B cell (primary cell): ENCODE results near the gene OR52I1. TPM values are rescaled to one million over a fixed set of nuclear protein-coding genes. Genes with fewer than 3 reads are reported as not detected.

Source experiments
- ATAC-seq: fragments of 200-7000 bp; cut with Tn5 transposase; one replicate; pipeline ENCODE4 v1.10.0; 2021; ENCODE audit warnings: low read depth, mild to moderate bottlenecking, moderate number of reproducible peaks, moderate library complexity
- CTCF ChIA-PET: fragments of 350-600 bp; sonication (Branson Sonifier 250); formaldehyde crosslinking; loops from one replicate; lab custom pipeline; 2021; ENCODE audit warnings: antibody characterized with exemption, inconsistent platforms; lab: Charles Lee
- POLR2A ChIA-PET: fragments of 350-600 bp; sonication (Branson Sonifier 250); formaldehyde crosslinking; loops from one replicate; lab custom pipeline; 2021; ENCODE audit warnings: antibody characterized with exemption; lab: Charles Lee
- DNase-seq: peaks from one replicate; pipeline ENCODE4 v3.0.0; 2013
- H2AFZ ChIP-seq: 2 replicates; pipeline ENCODE4 v1.6.1; 2012; ENCODE audit warnings: mild to moderate bottlenecking, low read depth, low read length; ENCODE audit not compliant: insufficient read depth, poor library complexity, severe bottlenecking
- H3K27ac ChIP-seq, 2 donors: 1 replicate in 1 of 2; 2 replicates in 1 of 2; pipeline ENCODE4 v1.5.1; 2012 to 2013; ENCODE audit warnings: low read length in 2 of 2, mild to moderate bottlenecking in 2 of 2, moderate library complexity in 1 of 2
- H3K27me3 ChIP-seq, 4 experiments: fragments of 200-600 bp in 1 of 4; sonication (generic) in 1 of 4; replicated peaks in 1 of 4; 1 replicate in 2 of 4; 2 replicates in 2 of 4; pipeline versions ENCODE4 v1.6.1 to v1.7.0; 2013 to 2016; ENCODE audit warnings: low read length in 3 of 4, mild to moderate bottlenecking in 2 of 4, mixed read lengths in 1 of 4, moderate library complexity in 1 of 4; ENCODE audit not compliant: insufficient read depth in 4 of 4, control insufficient read depth in 3 of 4; ENCODE audit errors: control extremely low read depth in 1 of 4
- H3K36me3 ChIP-seq, 2 experiments: replicated peaks in 1 of 2; 1 replicate in 1 of 2; 2 replicates in 1 of 2; pipeline versions ENCODE4 v1.6.1 to v1.7.1; 2013; ENCODE audit warnings: low read length in 1 of 2; ENCODE audit not compliant: insufficient read depth in 2 of 2, control insufficient read depth in 1 of 2; ENCODE audit errors: control extremely low read depth in 1 of 2, extremely low read depth in 1 of 2
- H3K4me1 ChIP-seq, 2 donors: fragments of 200-600 bp in 1 of 2; sonication (generic) in 1 of 2; 1 replicate in 1 of 2; 2 replicates in 1 of 2; pipeline versions ENCODE4 v1.5.1 to v1.6.1; 2013 to 2017; ENCODE audit warnings: low read length in 2 of 2; ENCODE audit not compliant: control insufficient read depth in 2 of 2, insufficient read depth in 2 of 2
- H3K4me2 ChIP-seq: replicated peaks from 2 replicates; pipeline ENCODE3; 2012; ENCODE audit warnings: mild to moderate bottlenecking, low read depth, low read length; ENCODE audit not compliant: poor library complexity, severe bottlenecking
- H3K4me3 ChIP-seq, 5 experiments: fragments of 200-600 bp in 1 of 5; sonication (generic) in 1 of 5; 1 replicate in 3 of 5; 2 replicates in 2 of 5; pipeline versions ENCODE4 v1.5.1 to v1.7.0; 2011 to 2016; ENCODE audit warnings: low read length in 4 of 5, mild to moderate bottlenecking in 4 of 5, low read depth in 2 of 5, control low read depth in 1 of 5, moderate library complexity in 1 of 5; ENCODE audit not compliant: insufficient read depth in 1 of 5; ENCODE audit errors: control extremely low read depth in 1 of 5, extremely low read depth in 1 of 5
- H3K79me2 ChIP-seq: fragments of 200-600 bp; sonication (generic); one replicate; pipeline ENCODE4 v1.6.0; 2016; ENCODE audit warnings: low read length; ENCODE audit not compliant: control insufficient read depth, insufficient read depth
- H3K9ac ChIP-seq: fragments of 200-600 bp; sonication (generic); 2 replicates; pipeline ENCODE4 v1.6.1; 2017; ENCODE audit warnings: mild to moderate bottlenecking, low read length, moderate library complexity
- H3K9me3 ChIP-seq, 3 donors: one replicate each; pipeline versions ENCODE4 v1.6.1 to v1.7.1; 2013; ENCODE audit warnings: low read length in 2 of 3; ENCODE audit not compliant: control insufficient read depth in 2 of 3, insufficient read depth in 1 of 3; ENCODE audit errors: control extremely low read depth in 1 of 3
- H4K20me1 ChIP-seq: 2 replicates; pipeline ENCODE4 v1.6.0; 2012; ENCODE audit warnings: mild to moderate bottlenecking, low read length; ENCODE audit not compliant: insufficient read depth, control insufficient read depth, poor library complexity, severe bottlenecking
- H3K27ac Mint-ChIP-seq: one replicate; pipeline ENCODE4 v1.8.0; 2021; ENCODE audit warnings: mixed read lengths
- H3K27me3 Mint-ChIP-seq: one replicate; pipeline ENCODE4 v1.8.0; 2021; ENCODE audit warnings: mixed read lengths
- H3K4me1 Mint-ChIP-seq: one replicate; pipeline ENCODE4 v1.8.0; 2021; ENCODE audit warnings: mixed read lengths
- H3K4me3 Mint-ChIP-seq: one replicate; pipeline ENCODE4 v1.8.0; 2021; ENCODE audit warnings: mixed read lengths
- H3K9me3 Mint-ChIP-seq: one replicate; pipeline ENCODE4 v1.8.0; 2022; ENCODE audit warnings: mixed read lengths; ENCODE audit not compliant: insufficient read depth
- EZH2 ChIP-seq: IDR thresholded peaks from 2 replicates; pipeline ENCODE4 v1.6.1; 2012; ENCODE audit warnings: borderline replicate concordance, low read depth, mild to moderate bottlenecking, moderate library complexity, low read length; ENCODE audit not compliant: insufficient read depth, poor library complexity, severe bottlenecking
- WGBS: methylation state at CpG from one replicate; pipeline ENCODE4 v1.1.5; 2013; ENCODE audit warnings: missing lambda C conversion rate; ENCODE audit not compliant: insufficient coverage; 5-methylcytosine and 5-hydroxymethylcytosine counted together
- intact Hi-C: fragments of 100-400 bp; cut with micrococcal nuclease; formaldehyde crosslinking; loops from one replicate; pipeline ENCODE4 v1.10.0; 2022
- polyA plus RNA-seq: library from polyadenylated mRNA; depleted of rRNA; stranded (reverse); fragments of >200 nt; gene quantifications from 2 replicates; pipeline ENCODE4 v1.2.3, GENCODE V29; 2012
- total RNA-seq, 2 donors: library from RNA; stranded (reverse); fragments of 120-200 nt in 1 of 2; gene quantifications; 1 replicate in 1 of 2; 2 replicates in 1 of 2; pipeline versions ENCODE4 v1.2.3 to v1.2.4, GENCODE V29; 2013 to 2022
- TF ChIP-seq, protein P1 (sequence below): fragments of 200-600 bp; IDR thresholded peaks from one replicate; pipeline ENCODE4 v1.8.0; 2022; ENCODE audit warnings: antibody characterized with exemption, mild to moderate bottlenecking

The OR52I1 gene
- total and polyA plus RNA-seq, 2 donors (not counting 1 experiment from before 2014, with no cell fraction given), result not detected

DNA sequence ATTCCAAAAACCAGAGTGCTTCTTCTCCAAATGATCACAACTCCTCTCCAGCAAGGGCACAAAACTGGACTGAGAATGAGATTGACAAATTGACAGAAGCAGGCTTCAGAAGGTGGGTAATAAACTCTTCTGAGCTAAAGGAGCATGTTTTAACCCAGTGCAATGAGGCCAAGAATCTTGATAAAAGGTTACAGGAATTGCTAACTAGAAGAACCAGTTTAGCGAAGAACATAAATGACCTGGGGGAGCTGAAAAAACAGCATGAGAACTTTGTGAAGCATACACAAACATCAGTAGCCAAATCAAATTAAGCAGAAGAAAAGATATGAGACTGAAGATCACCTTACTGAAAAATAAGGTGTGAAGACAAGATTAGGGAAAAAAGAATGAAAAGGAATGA lies 33.4 kb upstream of the OR52I1 start:
- DNase-seq (no peak), ATAC-seq (no peak)
- peaks cover 8% of the 10 kb centered on the region for H3K9me3 Mint-ChIP-seq
- no peak overlapping the region for H3K27ac Mint-ChIP-seq
- H3K4me2 ChIP-seq, result no peak overlapping the region
- H3K79me2 ChIP-seq, result no peaks in the 10 kb centered on the region
- H2AFZ ChIP-seq, result no peak overlapping the region
- peaks cover 0 to 1% (median 0%) of the 10 kb centered on the region in 3 donors for H3K9me3 ChIP-seq
- no peaks in the 10 kb centered on the region for H4K20me1 ChIP-seq
- H3K4me3 Mint-ChIP-seq, result no peak overlapping the region
- ChIA-PET CTCF (no interaction called here), POLR2A (no interaction called here)
- H3K4me1 ChIP-seq, result no peaks in the 10 kb centered on the region
- H3K27me3 ChIP-seq, result peaks cover 0 to 8% (median 2%) of the 10 kb centered on the region in 4 experiments
- intact Hi-C loops, result no loop called here
- no peak overlapping the region for H3K27ac ChIP-seq
- H3K27me3 Mint-ChIP-seq, result peaks cover 41% of the 10 kb centered on the region
- H3K4me3 ChIP-seq, result no peak overlapping the region
- TF ChIP-seq, protein P1, sequence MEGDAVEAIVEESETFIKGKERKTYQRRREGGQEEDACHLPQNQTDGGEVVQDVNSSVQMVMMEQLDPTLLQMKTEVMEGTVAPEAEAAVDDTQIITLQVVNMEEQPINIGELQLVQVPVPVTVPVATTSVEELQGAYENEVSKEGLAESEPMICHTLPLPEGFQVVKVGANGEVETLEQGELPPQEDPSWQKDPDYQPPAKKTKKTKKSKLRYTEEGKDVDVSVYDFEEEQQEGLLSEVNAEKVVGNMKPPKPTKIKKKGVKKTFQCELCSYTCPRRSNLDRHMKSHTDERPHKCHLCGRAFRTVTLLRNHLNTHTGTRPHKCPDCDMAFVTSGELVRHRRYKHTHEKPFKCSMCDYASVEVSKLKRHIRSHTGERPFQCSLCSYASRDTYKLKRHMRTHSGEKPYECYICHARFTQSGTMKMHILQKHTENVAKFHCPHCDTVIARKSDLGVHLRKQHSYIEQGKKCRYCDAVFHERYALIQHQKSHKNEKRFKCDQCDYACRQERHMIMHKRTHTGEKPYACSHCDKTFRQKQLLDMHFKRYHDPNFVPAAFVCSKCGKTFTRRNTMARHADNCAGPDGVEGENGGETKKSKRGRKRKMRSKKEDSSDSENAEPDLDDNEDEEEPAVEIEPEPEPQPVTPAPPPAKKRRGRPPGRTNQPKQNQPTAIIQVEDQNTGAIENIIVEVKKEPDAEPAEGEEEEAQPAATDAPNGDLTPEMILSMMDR, result no peak
- TF ChIP-seq EZH2, result no peak
- H3K36me3 ChIP-seq, result no peaks in the 10 kb centered on the region
- H3K9ac ChIP-seq, result no peak overlapping the region
- WGBS, result no CpG with 5 or more reads among the region's 1 CpG
- no peaks in the 10 kb centered on the region for H3K4me1 Mint-ChIP-seq

DNA sequence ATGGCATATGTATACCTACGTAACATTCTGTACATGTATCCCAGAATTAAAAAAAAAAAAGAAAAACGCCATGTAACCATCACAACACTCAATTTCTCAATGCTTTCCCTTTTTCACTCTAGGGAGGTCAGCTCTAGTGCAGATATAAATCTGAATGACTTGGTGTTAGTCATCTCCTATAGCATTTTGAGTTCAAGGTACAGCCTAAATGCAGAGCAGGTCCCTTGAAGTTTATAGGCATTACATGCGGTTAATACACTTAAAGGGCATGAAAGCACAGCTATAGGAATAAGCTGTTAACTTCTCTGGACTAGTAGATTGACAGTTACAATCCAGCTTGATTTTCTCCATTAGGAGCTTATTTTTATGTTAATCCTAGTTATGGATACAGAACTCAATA lies 28.5 kb upstream of the OR52I1 start:
- POLR2A ChIA-PET, result no interaction called here
- no peak for ATAC-seq
- WGBS, result 100% methylated on average over 1 of the region's 3 CpGs

More for the DNA sequence above, 28.5 kb upstream of the OR52I1 start:
- Histone ChIP-seq H3K4me3 (no peak overlapping the region), H3K9me3 (peaks cover 0 to 3% (median 1%) of the 10 kb centered on the region in 3 donors), H3K9ac (no peak overlapping the region), H3K4me1 (no peaks in the 10 kb centered on the region), H3K27me3 (no peaks in the 10 kb centered on the region), H2AFZ (no peak overlapping the region), H3K27ac (no peak overlapping the region), H3K4me2 (no peak overlapping the region), H3K36me3 (no peaks in the 10 kb centered on the region), H3K79me2 (no peaks in the 10 kb centered on the region), H4K20me1 (no peaks in the 10 kb centered on the region)
- Mint-ChIP-seq H3K27ac (no peak overlapping the region), H3K4me1 (no peaks in the 10 kb centered on the region), H3K27me3 (peaks cover 17% of the 10 kb centered on the region), H3K4me3 (no peak overlapping the region), H3K9me3 (peaks cover 8% of the 10 kb centered on the region)
- intact Hi-C loops, result no loop called here
- TF ChIP-seq EZH2, result no peak
- DNase-seq, result no peak
- CTCF ChIA-PET, result no interaction called here
